ENCODE data around the gene HAGH.
A peak's percentile ranks its signal among the peaks of the same experiment; 100 is the strongest.

HAGH gene

GRCh38 chr16:1773703-1774447 lies 52.8 kb downstream of the HAGH start:
- DNase-seq (ENCODE audit: low spot score), result peak; percentile 68

- peak; percentile 92 for DNase-seq (ENCODE audit: low spot score)
These were observed 53.5 kb downstream of the HAGH start, which contains the start of gene MRPS34 for GRCh38 chr16:1772908-1773702. Gene MRPS34 (minus strand): TSS chr16:1773134. CDS start chr16:1773119, 15 bp downstream.

- DNase-seq (ENCODE audit: low spot score), result peak; percentile 59
These were observed 54.2 kb downstream of the HAGH start, which contains the start of gene EME2 for GRCh38 chr16:1772362-1772907. Gene EME2 (plus strand): TSS chr16:1772810. CDS start chr16:1773228, 418 bp downstream.

- DNase-seq (ENCODE audit: low spot score), result no peak
These were observed 54.7 kb downstream of the HAGH start for GRCh38 chr16:1771864-1772361.

- DNase-seq (ENCODE audit: low spot score), result peak; percentile 90
These were observed 55.3 kb downstream of the HAGH start, which contains the start of gene NME3 for GRCh38 chr16:1771188-1771863. Gene NME3 (minus strand): TSS chr16:1771543. CDS start chr16:1771534, 9 bp downstream.

- peak; percentile 81 for DNase-seq (ENCODE audit: low spot score)
These were observed 56.1 kb downstream of the HAGH start for GRCh38 chr16:1770328-1771187.

GRCh38 chr16:1769402-1770300 lies 57.0 kb downstream of the HAGH start:
- DNase-seq (ENCODE audit: low spot score), result no peak

GRCh38 chr16:1768767-1769401 lies 57.7 kb downstream of the HAGH start:
- DNase-seq (ENCODE audit: low spot score), result no peak

- no peak for DNase-seq (ENCODE audit: low spot score)
These were observed 58.4 kb downstream of the HAGH start for GRCh38 chr16:1768061-1768766.

GRCh38 chr16:1767116-1767994 lies 59.3 kb downstream of the HAGH start:
- no peak for DNase-seq (ENCODE audit: low spot score)

- DNase-seq (ENCODE audit: low spot score), result no peak
These were observed 59.9 kb downstream of the HAGH start for GRCh38 chr16:1766701-1767100.

- no peak for DNase-seq (ENCODE audit: low spot score)
These were observed 60.4 kb downstream of the HAGH start for GRCh38 chr16:1766231-1766630.

- no peak for DNase-seq (ENCODE audit: low spot score)
These were observed 60.8 kb downstream of the HAGH start for GRCh38 chr16:1765826-1766225.

GRCh38 chr16:1764971-1765370 lies 61.7 kb downstream of the HAGH start:
- DNase-seq (ENCODE audit: low spot score), result no peak

- no peak for DNase-seq (ENCODE audit: low spot score)
These were observed 62.8 kb downstream of the HAGH start for GRCh38 chr16:1763521-1764511.

- DNase-seq (ENCODE audit: low spot score), result no peak
These were observed 63.6 kb downstream of the HAGH start for GRCh38 chr16:1762879-1763520.
